ENCODE measurements around the gene EIPR1.

DNA sequence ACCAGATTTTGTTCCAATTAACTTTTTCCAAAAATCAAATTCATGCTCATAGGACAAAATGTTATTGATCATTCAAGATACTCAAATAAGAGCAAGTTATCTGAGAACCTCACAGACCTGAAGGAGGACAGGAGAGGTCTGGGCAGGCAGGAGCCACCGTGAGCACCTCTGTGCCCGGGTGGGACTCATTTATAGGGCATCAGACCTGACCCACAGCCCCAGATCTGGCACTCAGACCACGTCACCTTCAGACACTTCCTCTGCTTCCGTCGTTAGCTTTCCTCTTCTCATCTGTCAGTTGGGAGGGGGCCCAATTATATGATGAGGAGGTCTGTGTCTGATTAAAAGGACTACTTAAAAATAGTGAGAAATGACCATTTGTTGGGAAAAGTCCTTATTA is 169.4 kb downstream of the EIPR1 start:
- TF ChIP-seq, protein P1, sequence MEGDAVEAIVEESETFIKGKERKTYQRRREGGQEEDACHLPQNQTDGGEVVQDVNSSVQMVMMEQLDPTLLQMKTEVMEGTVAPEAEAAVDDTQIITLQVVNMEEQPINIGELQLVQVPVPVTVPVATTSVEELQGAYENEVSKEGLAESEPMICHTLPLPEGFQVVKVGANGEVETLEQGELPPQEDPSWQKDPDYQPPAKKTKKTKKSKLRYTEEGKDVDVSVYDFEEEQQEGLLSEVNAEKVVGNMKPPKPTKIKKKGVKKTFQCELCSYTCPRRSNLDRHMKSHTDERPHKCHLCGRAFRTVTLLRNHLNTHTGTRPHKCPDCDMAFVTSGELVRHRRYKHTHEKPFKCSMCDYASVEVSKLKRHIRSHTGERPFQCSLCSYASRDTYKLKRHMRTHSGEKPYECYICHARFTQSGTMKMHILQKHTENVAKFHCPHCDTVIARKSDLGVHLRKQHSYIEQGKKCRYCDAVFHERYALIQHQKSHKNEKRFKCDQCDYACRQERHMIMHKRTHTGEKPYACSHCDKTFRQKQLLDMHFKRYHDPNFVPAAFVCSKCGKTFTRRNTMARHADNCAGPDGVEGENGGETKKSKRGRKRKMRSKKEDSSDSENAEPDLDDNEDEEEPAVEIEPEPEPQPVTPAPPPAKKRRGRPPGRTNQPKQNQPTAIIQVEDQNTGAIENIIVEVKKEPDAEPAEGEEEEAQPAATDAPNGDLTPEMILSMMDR (IDR thresholded peaks at IDR 0.05): no peak
- TF ChIP-seq EP300 (IDR thresholded peaks at IDR 0.05): no peak
